OCI-LY7 (cell line): ENCODE data around the gene BZW1. TPM values are rescaled to one million over a fixed set of nuclear protein-coding genes. Genes with fewer than 3 reads are reported as not detected.

Source experiments
- BruUV-seq: library from RNA; stranded (reverse); fragments of 400-500 nt; replicated peaks from 2 replicates; lab custom pipeline; 2021; lab: Mats Ljungman, UMichigan
- CTCF ChIA-PET: fragments of 300-600 bp; sonication (Branson Sonifier 250); formaldehyde crosslinking; loops from one replicate; lab custom pipeline; 2022; ENCODE audit warnings: antibody characterized with exemption; ENCODE audit not compliant: unreplicated experiment; lab: Charles Lee
- POLR2A ChIA-PET: fragments of 300-600 bp; sonication (Branson Sonifier 250); formaldehyde crosslinking; loops from one replicate; lab custom pipeline; 2022; ENCODE audit warnings: antibody characterized with exemption; lab: Charles Lee
- DNase-seq: peaks from one replicate; pipeline ENCODE4 v3.0.0-alpha.2; 2015; ENCODE audit warnings: low spot score
- H2AFZ ChIP-seq: fragments of 200-600 bp; sonication (generic), shearing (Covaris generic); 2 replicates; pipeline ENCODE4 v1.6.1; 2014; ENCODE audit warnings: mild to moderate bottlenecking, antibody characterized with exemption, low read length, moderate library complexity
- H3K27ac ChIP-seq: fragments of 200-600 bp; sonication (generic); 2 replicates; pipeline ENCODE4 v1.5.1; 2014; ENCODE audit warnings: mixed run types, low read depth, mild to moderate bottlenecking, moderate library complexity, low read length, inconsistent platforms; ENCODE audit not compliant: poor library complexity, severe bottlenecking
- H3K36me3 ChIP-seq: fragments of 200-600 bp; sonication (generic); 2 replicates; pipeline ENCODE4 v1.6.1; 2014; ENCODE audit warnings: mild to moderate bottlenecking, antibody characterized with exemption, low read length, moderate library complexity, mixed read lengths; ENCODE audit not compliant: insufficient read depth
- H3K4me1 ChIP-seq: fragments of 200-600 bp; sonication (generic); 2 replicates; pipeline ENCODE4 v1.5.1; 2014; ENCODE audit warnings: mild to moderate bottlenecking, low read length; ENCODE audit not compliant: insufficient read depth, poor library complexity, severe bottlenecking
- H3K4me2 ChIP-seq: fragments of 200-600 bp; sonication (generic); 2 replicates; pipeline ENCODE4 v1.6.1; 2014; ENCODE audit warnings: mild to moderate bottlenecking, low read length
- H3K4me3 ChIP-seq: fragments of 200-600 bp; sonication (generic); 2 replicates; pipeline ENCODE4 v1.5.1; 2014; ENCODE audit warnings: mild to moderate bottlenecking, low read depth, low read length; ENCODE audit not compliant: poor library complexity, severe bottlenecking
- H3K79me2 ChIP-seq: fragments of 200-600 bp; sonication (generic); 2 replicates; pipeline ENCODE4 v1.6.1; 2016; ENCODE audit warnings: low read depth, mild to moderate bottlenecking, low read length, moderate library complexity, mixed read lengths; ENCODE audit not compliant: insufficient read depth
- H3K9me2 ChIP-seq: fragments of 200-600 bp; sonication (generic); 2 replicates; pipeline ENCODE4 v1.6.1; 2016; ENCODE audit warnings: mild to moderate bottlenecking, low read length, mixed read lengths; ENCODE audit not compliant: insufficient read depth
- H3K9me3 ChIP-seq: fragments of 200-600 bp; sonication (generic); 2 replicates; pipeline ENCODE4 v1.6.1; 2014; ENCODE audit warnings: mild to moderate bottlenecking, mixed run types, low read length, mixed read lengths
- H4K20me1 ChIP-seq: fragments of 200-600 bp; sonication (generic); 2 replicates; pipeline ENCODE4 v1.6.1; 2014; ENCODE audit warnings: mild to moderate bottlenecking, antibody characterized with exemption, low read length, moderate library complexity, mixed read lengths; ENCODE audit not compliant: insufficient read depth
- EZH2phosphoT487 ChIP-seq: fragments of 200-600 bp; sonication (generic); IDR thresholded peaks from 2 replicates; pipeline ENCODE4 v1.6.1; 2018; ENCODE audit warnings: low read depth, borderline replicate concordance, mild to moderate bottlenecking, mixed run types, antibody characterized with exemption, low read length, moderate library complexity, mixed read lengths
- intact Hi-C: fragments of 100-400 bp; cut with micrococcal nuclease; formaldehyde crosslinking; loops from one replicate; pipeline ENCODE4 v1.10.0; 2022; ENCODE audit not compliant: unreplicated experiment
- total RNA-seq, 2 experiments: library from RNA; depleted of rRNA in 1 of 2; stranded (reverse); fragments of >200 nt in 1 of 2; shearing (Covaris generic) in 1 of 2; gene quantifications; 2 replicates each; pipeline ENCODE4 v1.2.3, GENCODE V29; 2014 to 2022
- TF ChIP-seq, protein P1 (sequence below): fragments of 200-600 bp; sonication (generic); conservative IDR thresholded peaks from 2 replicates; pipeline ENCODE4 v1.5.1; 2014; ENCODE audit warnings: mild to moderate bottlenecking, antibody characterized with exemption, low read length, moderate library complexity, mixed read lengths

BZW1 gene
- total RNA-seq, 2 experiments from 2014 or later: 180 to 183 TPM

DNA sequence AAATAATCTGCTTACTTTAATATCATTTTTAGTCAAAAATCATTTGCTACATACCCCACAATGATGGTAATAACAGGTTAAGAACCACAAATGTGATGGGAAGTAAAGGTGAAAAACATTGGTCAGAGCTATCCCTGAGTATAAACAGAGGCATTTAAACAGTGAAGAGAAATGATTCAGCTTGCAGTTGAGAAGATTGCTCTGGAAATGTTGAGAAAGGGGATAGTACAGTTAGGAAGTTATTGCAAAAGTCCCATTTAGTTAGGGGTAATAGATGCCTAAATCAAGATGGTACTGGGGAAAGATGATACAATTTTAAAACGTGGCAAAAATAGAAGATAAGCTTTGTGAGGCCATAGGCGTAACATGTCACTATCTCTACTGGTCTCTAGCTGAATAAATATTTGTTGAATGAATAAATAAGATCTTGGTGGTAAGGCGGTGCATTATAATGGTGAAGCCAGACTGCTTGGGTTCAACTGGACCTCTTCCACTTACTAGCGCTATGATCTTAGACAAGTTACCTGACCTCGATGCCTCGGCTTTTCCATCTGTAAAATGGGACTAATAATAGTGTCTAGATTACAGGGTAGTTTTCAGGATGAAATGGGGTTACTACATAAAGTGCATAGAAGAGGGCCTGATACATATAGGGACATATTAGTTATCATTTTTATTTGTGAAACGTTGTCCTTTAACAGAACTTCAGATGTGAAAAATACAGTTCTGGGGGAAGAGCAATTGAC is 2.0 kb upstream of the BZW1 start:
- Histone ChIP-seq H3K36me3 (peaks cover 23% of the 10 kb centered on the region), H3K27ac (no peak overlapping the region), H3K79me2 (peaks cover 30% of the 10 kb centered on the region), H2AFZ (peak overlapping the region; percentile 94; the same call in 1 of the 2 replicates), H3K4me2 (peak overlapping the region; percentile 90; the same call in 1 of the 2 replicates), H3K4me3 (no peak overlapping the region), H4K20me1 (peaks cover 23% of the 10 kb centered on the region), H3K4me1 (peaks cover 28% of the 10 kb centered on the region), H3K9me2 (no peaks in the 10 kb centered on the region), H3K9me3 (no peaks in the 10 kb centered on the region)
- CTCF ChIA-PET: interaction anchor here (0.5 kb wide), 1 partner anchor 642 kb away, joined by 3 read pairs; the partner anchor contains the start of gene TRAK2
- no peak for TF ChIP-seq EZH2phosphoT487
- TF ChIP-seq, protein P1, sequence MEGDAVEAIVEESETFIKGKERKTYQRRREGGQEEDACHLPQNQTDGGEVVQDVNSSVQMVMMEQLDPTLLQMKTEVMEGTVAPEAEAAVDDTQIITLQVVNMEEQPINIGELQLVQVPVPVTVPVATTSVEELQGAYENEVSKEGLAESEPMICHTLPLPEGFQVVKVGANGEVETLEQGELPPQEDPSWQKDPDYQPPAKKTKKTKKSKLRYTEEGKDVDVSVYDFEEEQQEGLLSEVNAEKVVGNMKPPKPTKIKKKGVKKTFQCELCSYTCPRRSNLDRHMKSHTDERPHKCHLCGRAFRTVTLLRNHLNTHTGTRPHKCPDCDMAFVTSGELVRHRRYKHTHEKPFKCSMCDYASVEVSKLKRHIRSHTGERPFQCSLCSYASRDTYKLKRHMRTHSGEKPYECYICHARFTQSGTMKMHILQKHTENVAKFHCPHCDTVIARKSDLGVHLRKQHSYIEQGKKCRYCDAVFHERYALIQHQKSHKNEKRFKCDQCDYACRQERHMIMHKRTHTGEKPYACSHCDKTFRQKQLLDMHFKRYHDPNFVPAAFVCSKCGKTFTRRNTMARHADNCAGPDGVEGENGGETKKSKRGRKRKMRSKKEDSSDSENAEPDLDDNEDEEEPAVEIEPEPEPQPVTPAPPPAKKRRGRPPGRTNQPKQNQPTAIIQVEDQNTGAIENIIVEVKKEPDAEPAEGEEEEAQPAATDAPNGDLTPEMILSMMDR: no peak
- no peak for DNase-seq
- POLR2A ChIA-PET: interaction anchor here (0.7 to 1.1 kb wide), 6 partner anchors 9 to 1311 kb away, joined by 3 to 4 read pairs (median 3); no protein-coding TSS in a partner anchor
- intact Hi-C loops: loop anchor here (2.0 to 5.0 kb wide), 4 partner anchors 258 to 643 kb away; partner anchors contain the start of genes CFLAR, SGO2, STRADB and TRAK2
- BruUV-seq: no TSS peak

DNA sequence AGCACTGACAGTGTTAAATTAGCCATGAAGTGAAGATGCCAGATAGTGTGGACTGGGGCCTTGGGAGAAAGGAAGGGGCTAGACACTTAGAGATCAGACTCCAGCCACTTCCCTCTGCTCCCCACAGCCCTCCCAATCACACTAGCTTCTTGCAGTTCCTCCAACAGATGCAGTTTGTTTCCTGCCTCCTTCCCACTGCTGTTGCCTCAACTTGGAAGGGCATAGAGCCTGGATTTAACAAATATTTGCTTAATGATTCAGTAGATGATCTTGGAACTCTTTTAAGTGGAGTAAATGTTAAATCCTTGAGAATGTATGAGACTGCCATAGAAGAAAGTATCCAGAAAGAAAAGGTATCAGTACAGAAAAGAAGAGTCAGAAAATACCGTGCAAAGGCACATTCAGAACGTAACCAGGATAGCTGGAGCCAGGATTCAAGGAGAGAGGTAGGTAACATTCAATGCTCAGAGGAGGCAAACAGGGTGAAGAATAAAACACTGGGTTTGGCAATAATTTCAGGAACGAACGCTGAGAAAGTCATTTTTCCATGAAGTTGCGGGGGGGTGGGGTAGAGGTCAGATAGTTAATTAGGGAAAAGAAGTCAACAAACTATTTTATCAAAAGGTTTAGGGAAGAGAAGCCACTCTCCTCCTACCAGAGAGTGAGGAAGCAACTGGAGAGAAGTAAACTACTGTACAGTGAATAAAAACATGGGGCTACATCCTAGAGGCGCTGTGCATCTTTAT is 1.3 kb upstream of the BZW1 start:
- Histone ChIP-seq H3K9me3 (no peaks in the 10 kb centered on the region), H3K4me3 (peak overlapping the region; percentile 93), H3K9me2 (no peaks in the 10 kb centered on the region), H2AFZ (peak overlapping the region; percentile 94), H3K79me2 (peaks cover 37% of the 10 kb centered on the region), H3K36me3 (peaks cover 31% of the 10 kb centered on the region), H3K27ac (peak overlapping the region; percentile 44), H3K4me2 (peak overlapping the region; percentile 90), H3K4me1 (peaks cover 28% of the 10 kb centered on the region), H4K20me1 (peaks cover 25% of the 10 kb centered on the region)
- ChIA-PET POLR2A (interaction anchor here (0.7 to 1.1 kb wide), 5 partner anchors 9 to 1310 kb away, joined by 3 read pairs; no protein-coding TSS in a partner anchor), CTCF (no interaction called here)
- peak; percentile 10 for DNase-seq
- TF ChIP-seq EZH2phosphoT487: no peak
- TF ChIP-seq, protein P1: 0 out of 2 replicates have a peak, but pooled peaks have one; percentile 22
- intact Hi-C loops: loop anchor here (2.0 to 5.0 kb wide), 4 partner anchors 257 to 642 kb away; partner anchors contain the start of genes CFLAR, SGO2, STRADB and TRAK2
- TSS peak; percentile 88 for BruUV-seq
